Gastrocnemius medialis (tissue), 4 donors: Measurements from ENCODE around the gene PROX1.

Source experiments
- CTCF ChIP-seq, 5 experiments: fragments of 450-650 bp in 3 of 5; fragments of 200-600 bp in 2 of 5; sonication (generic) in 2 of 5; IDR thresholded peaks in 4 of 5; conservative IDR thresholded peaks in 1 of 5; 1 replicate in 4 of 5; 2 replicates in 1 of 5; pipeline ENCODE4 v1.5.1; 2016 to 2019; ENCODE audit warnings: antibody characterized with exemption in 5 of 5, mild to moderate bottlenecking in 3 of 5, moderate library complexity in 3 of 5
- POLR2A ChIP-seq, 2 donors: fragments of 450-650 bp; IDR thresholded peaks; one replicate each; pipeline ENCODE4 v1.6.1; 2017; ENCODE audit warnings: antibody characterized with exemption in 2 of 2, mild to moderate bottlenecking in 2 of 2, moderate library complexity in 2 of 2

GRCh38 chr1:214028649-214029406 is 41.1 kb downstream of the PROX1 start:
- TF ChIP-seq POLR2A (IDR thresholded peaks at IDR 0.05) (no peak), CTCF (IDR thresholded peaks at IDR 0.05 in 4 of 5, conservative IDR thresholded peaks at IDR 0.05 in 1 of 5) (no peak)
